GM10266 (cell line): ENCODE measurements around the gene ADAT1.
A peak's percentile ranks its signal among the peaks of the same experiment; 100 is the strongest.

Experiments
- DNase-seq: peaks from one replicate; pipeline ENCODE4 v3.0.0; 2012; ENCODE audit errors: extremely low spot score
- CTCF ChIP-seq: IDR thresholded peaks from 2 replicates; pipeline ENCODE4 v1.5.1; 2012; ENCODE audit warnings: mild to moderate bottlenecking, low read depth; ENCODE audit not compliant: control insufficient read depth, insufficient read depth; ENCODE audit errors: missing control alignments

The ADAT1 gene

GRCh38 chr16:75648265-75649076, 25.4 kb upstream of the ADAT1 start:
- TF ChIP-seq CTCF: no peak
- DNase-seq: peak; percentile 82

- TF ChIP-seq CTCF: no peak
- peak; percentile 92 for DNase-seq
These were observed 24.6 kb upstream of the ADAT1 start, which contains the start of the genes KARS1 and TERF2IP for GRCh38 chr16:75647492-75648264. KARS1 (minus strand) TSS chr16:75647665; CDS start chr16:75647639, 26 bp downstream. TERF2IP (plus strand) TSS chr16:75647773; CDS start chr16:75647883, 110 bp downstream.

- no peak for TF ChIP-seq CTCF
- DNase-seq: no peak
These were observed 24.0 kb upstream of the ADAT1 start for GRCh38 chr16:75647112-75647491.

- DNase-seq: no peak
- no peak for TF ChIP-seq CTCF
These were observed 21.3 kb upstream of the ADAT1 start for GRCh38 chr16:75644240-75645012.

- no peak for TF ChIP-seq CTCF
- no peak for DNase-seq
These were observed 17.5 kb upstream of the ADAT1 start for GRCh38 chr16:75640598-75640997.

GRCh38 chr16:75635036-75635435, 12.0 kb upstream of the ADAT1 start:
- no peak for TF ChIP-seq CTCF

More at GRCh38 chr16:75635036-75635435, 12.0 kb upstream of the ADAT1 start:
- DNase-seq: no peak
